ENCODE measurements around the gene STK26.

DNA sequence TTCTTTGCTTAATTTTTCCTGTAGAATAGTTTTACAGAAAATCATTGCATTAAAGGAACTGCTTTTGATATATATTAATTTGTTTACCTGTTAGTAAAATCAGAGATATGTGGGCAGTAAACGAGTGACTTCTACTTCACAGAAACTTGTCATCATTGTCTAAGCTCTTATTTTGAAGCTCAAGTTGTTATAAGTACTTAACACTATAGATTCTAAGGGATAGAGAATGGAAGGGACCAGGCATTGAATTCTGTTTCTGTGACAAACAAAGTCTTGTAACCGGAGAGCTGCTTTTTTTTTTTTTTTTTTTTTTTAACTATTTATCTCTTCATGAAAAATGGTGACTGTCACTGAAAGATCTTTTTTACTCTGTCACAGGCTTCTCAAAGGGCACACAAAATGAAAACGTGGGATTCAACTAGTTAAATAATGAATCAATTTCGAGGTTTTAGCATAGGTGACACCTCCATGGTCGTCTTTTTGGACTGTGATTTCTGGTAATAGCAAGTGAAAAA is 14.4 kb downstream of the STK26 start:
- TF ChIP-seq POLR2A (IDR thresholded peaks at IDR 0.05; ENCODE audit: low read depth, low read length) (no peak), POLR2AphosphoS5 (IDR thresholded peaks at IDR 0.05; ENCODE audit: low read depth, low read length) (no peak)

Data from GM12892 (cell line).